ENCODE results near the gene EFS.
"Not testable (repeated sequence)": the region's sequence is repeated elsewhere in the genome, so short reads cannot be mapped to it uniquely, and the experiment has no call there.

EFS gene

GRCh38 chr14:23327947-23328744, 36.8 kb downstream of the EFS start:
- peak; percentile 57 for DNase-seq (ENCODE audit: low read depth, low spot score)

DNA sequence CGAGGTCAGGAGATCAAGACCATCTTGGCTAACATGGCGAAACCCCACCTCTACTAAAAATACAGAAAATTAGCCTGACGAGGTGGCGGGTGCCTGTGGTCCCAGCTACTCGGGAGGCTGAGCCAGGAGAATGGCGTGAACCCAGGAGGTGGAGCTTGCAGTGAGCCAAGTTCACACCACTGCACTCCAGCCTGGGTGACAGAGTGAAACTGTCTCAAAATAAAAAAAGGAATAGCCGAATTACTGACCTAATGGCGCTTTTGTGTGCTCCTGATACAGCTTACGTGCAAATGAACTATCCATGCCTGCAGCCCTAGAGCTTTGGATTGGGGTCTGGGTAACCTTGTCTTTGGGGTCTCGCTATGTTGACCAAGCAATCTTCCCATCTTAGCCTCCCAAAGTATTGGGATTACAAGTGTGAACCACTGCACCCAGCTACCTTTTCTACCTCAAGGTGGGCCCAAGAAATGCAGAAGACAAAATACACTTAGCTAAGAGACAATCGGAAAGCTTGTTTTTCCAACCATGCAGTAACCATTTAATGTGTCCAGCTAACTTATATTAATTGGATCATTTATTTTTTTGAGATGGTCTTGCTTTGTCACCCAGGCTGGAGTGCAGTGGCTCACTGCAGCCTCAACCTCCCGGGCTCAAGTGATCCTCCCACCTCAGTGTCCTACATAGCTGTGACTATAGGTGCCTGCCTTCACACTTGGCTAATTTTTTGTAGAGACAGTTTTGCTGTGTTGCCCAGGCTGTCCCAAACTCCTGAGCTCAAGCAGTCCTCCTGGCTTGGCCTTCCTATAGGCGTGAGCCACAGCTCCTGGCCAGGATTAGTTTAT, 38.3 kb downstream of the EFS start:
- no peak for DNase-seq (ENCODE audit: low read depth, low spot score)

- DNase-seq (ENCODE audit: low read depth, low spot score) = not testable (repeated sequence)
Observed at GRCh38 chr14:23325746-23326145, 39.2 kb downstream of the EFS start.

DNA sequence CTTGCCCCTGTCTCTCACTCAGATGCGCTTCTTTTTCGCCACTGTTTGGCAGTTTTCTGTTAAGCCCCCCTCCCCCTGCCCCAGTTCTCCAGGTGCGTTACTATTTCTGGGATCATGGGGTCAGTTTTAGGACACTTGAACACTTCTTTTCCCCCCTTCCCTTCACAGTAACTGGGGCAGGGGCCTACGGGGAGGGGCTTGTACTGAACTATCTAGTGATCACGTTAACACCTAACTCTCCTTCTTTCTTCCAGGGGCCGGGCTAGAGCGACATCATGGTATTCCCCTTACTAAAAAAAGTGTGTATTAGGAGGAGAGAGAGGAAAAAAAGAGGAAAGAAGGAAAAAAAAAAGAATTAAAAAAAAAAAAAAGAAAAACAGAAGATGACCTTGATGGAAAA, 40.0 kb downstream of the EFS start:
- DNase-seq (ENCODE audit: low read depth, low spot score) = no peak

GRCh38 chr14:23324455-23324846, 40.5 kb downstream of the EFS start:
- DNase-seq (ENCODE audit: low read depth, low spot score) = no peak

- no peak for DNase-seq (ENCODE audit: low read depth, low spot score)
Observed at GRCh38 chr14:23323838-23324454, 41.0 kb downstream of the EFS start.

DNA sequence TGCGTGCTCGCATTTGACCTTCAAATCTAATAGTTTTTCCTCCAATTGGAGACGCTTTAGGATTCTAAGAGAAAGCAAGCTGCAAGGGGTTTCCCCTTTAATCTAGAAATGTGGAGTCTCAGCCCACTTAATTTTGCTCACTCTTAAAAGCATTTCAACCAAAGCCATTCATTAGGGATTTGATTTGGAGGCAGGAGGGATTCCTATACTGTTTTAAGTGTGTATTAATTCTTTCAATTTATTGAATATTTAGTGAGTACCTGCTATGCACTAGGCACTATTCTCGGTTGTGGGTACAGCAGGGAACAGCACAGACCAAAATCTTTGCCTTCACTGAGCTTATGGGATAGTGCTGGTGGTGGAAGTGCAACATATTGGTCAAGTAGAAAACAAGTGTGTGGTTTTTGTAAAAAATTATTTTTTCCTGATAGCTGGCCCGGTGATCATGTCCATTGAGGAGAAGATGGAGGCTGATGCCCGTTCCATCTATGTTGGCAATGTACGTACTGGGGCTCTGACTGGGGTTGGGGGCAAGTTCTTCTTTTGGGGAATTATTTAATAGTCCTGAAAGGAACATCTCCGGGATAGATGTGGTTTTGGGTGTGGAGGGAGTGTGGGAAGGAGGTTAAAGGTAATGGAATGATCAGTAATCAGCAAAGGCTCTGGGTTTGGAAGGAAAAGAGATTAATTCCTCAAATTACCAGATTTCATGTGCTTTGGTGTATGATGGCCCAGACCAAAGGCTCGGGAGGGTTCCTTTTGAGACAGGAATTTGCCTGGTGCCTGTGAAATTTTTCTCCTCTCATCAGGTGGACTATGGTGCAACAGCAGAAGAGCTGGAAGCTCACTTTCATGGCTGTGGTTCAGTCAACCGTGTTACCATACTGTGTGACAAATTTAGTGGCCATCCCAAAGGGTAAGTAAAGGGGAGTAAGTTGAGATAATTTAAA, 42.1 kb downstream of the EFS start:
- no peak for DNase-seq (ENCODE audit: low read depth, low spot score)

DNA sequence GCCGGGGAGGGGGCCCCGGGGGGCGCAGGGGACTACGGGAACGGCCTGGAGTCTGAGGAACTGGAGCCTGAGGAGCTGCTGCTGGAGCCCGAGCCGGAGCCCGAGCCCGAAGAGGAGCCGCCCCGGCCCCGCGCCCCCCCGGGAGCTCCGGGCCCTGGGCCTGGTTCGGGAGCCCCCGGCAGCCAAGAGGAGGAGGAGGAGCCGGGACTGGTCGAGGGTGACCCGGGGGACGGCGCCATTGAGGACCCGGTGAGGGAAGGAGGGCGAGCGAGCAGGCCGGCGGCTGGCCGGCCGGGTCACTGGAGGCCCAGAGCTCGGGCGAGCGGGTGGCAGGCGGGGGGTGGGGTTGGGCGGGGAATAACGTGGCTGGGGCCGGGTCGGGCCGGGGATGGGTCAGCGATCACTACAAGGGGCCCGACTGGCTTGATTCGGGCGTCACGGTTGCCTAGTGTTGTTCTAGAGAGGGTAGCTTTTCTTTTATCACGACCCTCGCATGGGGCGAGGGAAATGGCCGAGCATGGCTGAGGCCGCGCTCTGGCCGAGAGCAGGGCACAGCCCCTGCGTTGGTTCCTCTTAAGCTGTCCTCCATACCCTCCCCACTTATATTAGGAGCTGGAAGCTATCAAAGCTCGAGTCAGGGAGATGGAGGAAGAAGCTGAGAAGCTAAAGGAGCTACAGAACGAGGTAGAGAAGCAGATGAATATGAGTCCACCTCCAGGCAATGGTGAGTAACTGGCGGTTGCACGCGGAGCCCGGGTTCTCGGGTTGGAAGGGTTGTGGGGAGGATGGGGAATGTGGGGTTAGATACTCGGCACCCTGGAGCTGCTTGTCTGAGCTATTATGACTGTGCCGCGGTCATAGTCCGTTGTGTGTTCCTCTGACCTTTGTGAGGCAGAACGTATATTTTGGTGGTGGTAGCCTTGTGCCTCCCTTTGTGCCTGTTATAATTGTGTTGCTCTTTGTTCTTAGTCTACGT, 43.1 kb downstream of the EFS start:
- DNase-seq (ENCODE audit: low read depth, low spot score) = no peak

GRCh38 chr14:23320584-23321571, 44.1 kb downstream of the EFS start, which contains the start of gene PABPN1:
Gene PABPN1, plus strand, starts transcription at chr14:23321457. Its CDS starts 13 bp downstream, at chr14:23321470.
- peak; percentile 100 for DNase-seq (ENCODE audit: low read depth, low spot score)

GRCh38 chr14:23319746-23320583, 45.0 kb downstream of the EFS start:
- DNase-seq (ENCODE audit: low read depth, low spot score) = no peak

GRCh38 chr14:23316300-23316699, 48.7 kb downstream of the EFS start:
- DNase-seq (ENCODE audit: low read depth, low spot score) = no peak

DNA sequence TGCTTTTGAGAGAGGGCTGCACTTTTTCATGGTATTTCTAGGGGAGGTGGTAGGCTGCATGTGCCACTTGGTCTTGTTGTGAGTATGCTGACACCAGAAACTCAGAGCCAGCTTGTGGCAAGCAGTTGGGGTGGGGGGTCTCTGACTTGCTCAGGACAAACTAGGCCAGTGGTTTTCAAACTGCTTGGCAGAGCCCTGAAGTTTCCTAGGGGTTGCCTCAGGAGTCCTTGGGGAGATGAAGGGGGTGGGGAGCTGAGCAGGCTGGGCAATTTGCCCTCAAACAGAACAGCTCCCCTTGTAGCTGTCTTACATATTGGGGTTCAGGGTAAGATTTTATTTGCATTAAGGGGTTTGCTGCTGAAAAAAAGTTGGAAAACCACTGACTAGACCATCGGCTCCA, 54.4 kb downstream of the EFS start:
- no peak for DNase-seq (ENCODE audit: low read depth, low spot score)

- DNase-seq (ENCODE audit: low read depth, low spot score) = no peak
Observed at GRCh38 chr14:23308721-23309445, 56.1 kb downstream of the EFS start.

GRCh38 chr14:23307687-23308644, 57.0 kb downstream of the EFS start:
- no peak for DNase-seq (ENCODE audit: low read depth, low spot score)

DNA sequence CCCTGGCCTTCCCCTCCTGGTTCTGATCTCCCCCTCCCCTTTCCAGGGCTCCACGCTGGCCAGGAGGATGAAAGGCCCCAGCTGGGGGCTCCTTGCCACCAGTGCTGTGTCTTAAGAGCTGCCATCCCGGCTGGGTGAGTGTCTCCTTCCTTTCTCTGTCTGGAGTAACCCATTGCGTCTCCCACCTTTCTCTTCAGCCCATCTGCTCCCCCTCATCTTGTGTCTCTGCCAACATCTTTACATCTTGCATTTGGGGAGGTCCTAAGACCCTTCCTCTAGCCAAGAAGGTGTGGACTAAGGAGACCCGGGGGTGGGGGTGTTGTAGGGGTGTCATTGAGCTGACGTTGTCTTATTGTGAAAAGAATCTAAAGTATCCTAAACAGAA, 57.8 kb downstream of the EFS start:
- DNase-seq (ENCODE audit: low read depth, low spot score) = no peak

Data from smooth muscle cell of the brain vasculature (primary cell).